HepG2 (cell line): ENCODE data around the gene ZNF446. TPM values are rescaled to one million over a fixed set of nuclear protein-coding genes. Genes with fewer than 3 reads are reported as not detected.

Experiments used
- ARNTL ChIP-seq: sonication (generic); formaldehyde crosslinking; IDR thresholded peaks from 2 replicates; pipeline ENCODE4 v1.4.0; 2020; ENCODE audit warnings: mild to moderate bottlenecking, missing genetic modification reagents
- CBX5 ChIP-seq: sonication (generic); formaldehyde crosslinking; IDR thresholded peaks from 2 replicates; pipeline ENCODE4 v1.4.0; 2020; ENCODE audit warnings: missing genetic modification reagents, borderline replicate concordance
- CC2D1A ChIP-seq: sonication (generic); formaldehyde crosslinking; IDR thresholded peaks from 2 replicates; pipeline ENCODE4 v1.8.1; 2023; ENCODE audit warnings: mild to moderate bottlenecking, missing genetic modification reagents
- FLYWCH1 ChIP-seq: sonication (generic); formaldehyde crosslinking; IDR thresholded peaks from 2 replicates; pipeline ENCODE4 v1.8.1; 2023; ENCODE audit warnings: mild to moderate bottlenecking, missing genetic modification reagents
- FOSL1 ChIP-seq: sonication (generic); formaldehyde crosslinking; IDR thresholded peaks from 2 replicates; pipeline ENCODE4 v1.9.0; 2021; ENCODE audit warnings: missing genetic modification reagents, borderline replicate concordance
- FOXC1 ChIP-seq: sonication (generic); formaldehyde crosslinking; IDR thresholded peaks from 2 replicates; pipeline ENCODE4 v1.8.0; 2022; ENCODE audit warnings: mild to moderate bottlenecking, missing genetic modification reagents, borderline replicate concordance
- FOXO4 ChIP-seq: sonication (generic); formaldehyde crosslinking; conservative IDR thresholded peaks from 2 replicates; pipeline ENCODE4 v1.8.1; 2023; ENCODE audit warnings: missing genetic modification reagents
- KLF6 ChIP-seq: IDR thresholded peaks from 2 replicates; pipeline ENCODE4 v1.8.0; 2016; ENCODE audit warnings: missing biosample characterization, missing genetic modification reagents
- MLXIP ChIP-seq: sonication (generic); formaldehyde crosslinking; IDR thresholded peaks from 2 replicates; pipeline ENCODE4 v1.9.0; 2021; ENCODE audit warnings: missing genetic modification reagents, borderline replicate concordance
- NBN ChIP-seq: fragments of 450-650 bp; conservative IDR thresholded peaks from 2 replicates; pipeline ENCODE4 v1.6.1; 2017
- REXO4 ChIP-seq: sonication (generic); formaldehyde crosslinking; IDR thresholded peaks from 2 replicates; pipeline ENCODE4 v1.8.0; 2022; ENCODE audit warnings: missing genetic modification reagents, mild to moderate bottlenecking, borderline replicate concordance
- RFX3 ChIP-seq: IDR thresholded peaks from 2 replicates; pipeline ENCODE4 v1.6.1; 2016; ENCODE audit warnings: missing biosample characterization, missing genetic modification reagents
- SMARCE1 ChIP-seq: fragments of 450-650 bp; IDR thresholded peaks from 2 replicates; pipeline ENCODE4 v1.6.1; 2017; ENCODE audit warnings: borderline replicate concordance
- SNRNP70 ChIP-seq: fragments of 200-400 bp; formaldehyde crosslinking; IDR thresholded peaks from 2 replicates; pipeline ENCODE4 v1.6.1; 2017; ENCODE audit warnings: mild to moderate bottlenecking, low read depth, low read length, moderate library complexity
- ZFP36L2 ChIP-seq: sonication (generic); formaldehyde crosslinking; IDR thresholded peaks from 2 replicates; pipeline ENCODE4 v1.4.0; 2020; ENCODE audit warnings: missing genetic modification reagents
- ZFP90 ChIP-seq: sonication (generic); formaldehyde crosslinking; IDR thresholded peaks from 2 replicates; pipeline ENCODE4 v1.8.0; 2022; ENCODE audit warnings: missing genetic modification reagents, mild to moderate bottlenecking, inconsistent platforms, borderline replicate concordance
- ZNF251 ChIP-seq: sonication (generic); formaldehyde crosslinking; IDR thresholded peaks from 2 replicates; pipeline ENCODE4 v1.9.0; 2021; ENCODE audit warnings: mild to moderate bottlenecking, missing genetic modification reagents
- ZNF33A ChIP-seq: sonication (generic); formaldehyde crosslinking; IDR thresholded peaks from 2 replicates; pipeline ENCODE4 v1.5.1; 2020; ENCODE audit warnings: missing genetic modification reagents, mild to moderate bottlenecking, moderate library complexity, borderline replicate concordance
- ZNF549 ChIP-seq: sonication (generic); formaldehyde crosslinking; IDR thresholded peaks from 2 replicates; pipeline ENCODE4 v1.5.0; 2020; ENCODE audit warnings: missing genetic modification reagents
- ZNF563 ChIP-seq: sonication (generic); formaldehyde crosslinking; IDR thresholded peaks from 2 replicates; pipeline ENCODE4 v1.8.0; 2022; ENCODE audit warnings: mild to moderate bottlenecking, moderate library complexity, missing genetic modification reagents
- ZNF577 ChIP-seq: sonication (generic); formaldehyde crosslinking; IDR thresholded peaks from 2 replicates; pipeline ENCODE4 v1.4.0; 2020; ENCODE audit warnings: mild to moderate bottlenecking, low read depth, missing genetic modification reagents, borderline replicate concordance
- ZNF598 ChIP-seq: sonication (generic); formaldehyde crosslinking; IDR thresholded peaks from 2 replicates; pipeline ENCODE4 v1.5.1; 2020; ENCODE audit warnings: mild to moderate bottlenecking, missing genetic modification reagents, borderline replicate concordance
- ZNF776 ChIP-seq: sonication (generic); formaldehyde crosslinking; IDR thresholded peaks from 2 replicates; pipeline ENCODE4 v1.4.0; 2020; ENCODE audit warnings: mild to moderate bottlenecking, missing genetic modification reagents
- ZNF780A ChIP-seq: sonication (generic); formaldehyde crosslinking; IDR thresholded peaks from 2 replicates; pipeline ENCODE4 v1.8.0; 2022; ENCODE audit warnings: mild to moderate bottlenecking, missing genetic modification reagents, moderate library complexity
- polyA plus RNA-seq, 8 experiments: library from polyadenylated mRNA; depleted of rRNA in 3 of 8; stranded (reverse) in 7 of 8; unstranded in 1 of 8; fragments of >200 nt; fragmentation: Illumina TruSeq in 4 of 8; extraction: Trizol in 4 of 8; gene quantifications; 2 replicates each; pipeline versions ENCODE4 v1.2.1 to v1.2.3, GENCODE V29; 2011 to 2016; ENCODE audit warnings: low read depth in 4 of 8, missing spikeins in 1 of 8, mixed read lengths in 1 of 8; ENCODE audit not compliant: insufficient read depth in 1 of 8
- total RNA-seq, 5 experiments: library from RNA; depleted of rRNA; stranded (reverse); fragments of >200 nt; fragmentation: Illumina TruSeq; extraction: Trizol; gene quantifications; 2 replicates each; pipeline ENCODE4 v1.2.3, GENCODE V29; 2016; ENCODE audit warnings: low read depth in 1 of 5
- TF ChIP-seq, protein P1 (sequence below): sonication (generic); formaldehyde crosslinking; IDR thresholded peaks from 2 replicates; pipeline ENCODE4 v1.5.0; 2020; ENCODE audit warnings: missing genetic modification reagents, mild to moderate bottlenecking, borderline replicate concordance

Gene ZNF446
- total and polyA plus RNA-seq, 2 of the 13 experiments (the other 11 are each of a cell fraction or from before 2014, with no cell fraction given): 3.0 to 3.6 TPM

DNA sequence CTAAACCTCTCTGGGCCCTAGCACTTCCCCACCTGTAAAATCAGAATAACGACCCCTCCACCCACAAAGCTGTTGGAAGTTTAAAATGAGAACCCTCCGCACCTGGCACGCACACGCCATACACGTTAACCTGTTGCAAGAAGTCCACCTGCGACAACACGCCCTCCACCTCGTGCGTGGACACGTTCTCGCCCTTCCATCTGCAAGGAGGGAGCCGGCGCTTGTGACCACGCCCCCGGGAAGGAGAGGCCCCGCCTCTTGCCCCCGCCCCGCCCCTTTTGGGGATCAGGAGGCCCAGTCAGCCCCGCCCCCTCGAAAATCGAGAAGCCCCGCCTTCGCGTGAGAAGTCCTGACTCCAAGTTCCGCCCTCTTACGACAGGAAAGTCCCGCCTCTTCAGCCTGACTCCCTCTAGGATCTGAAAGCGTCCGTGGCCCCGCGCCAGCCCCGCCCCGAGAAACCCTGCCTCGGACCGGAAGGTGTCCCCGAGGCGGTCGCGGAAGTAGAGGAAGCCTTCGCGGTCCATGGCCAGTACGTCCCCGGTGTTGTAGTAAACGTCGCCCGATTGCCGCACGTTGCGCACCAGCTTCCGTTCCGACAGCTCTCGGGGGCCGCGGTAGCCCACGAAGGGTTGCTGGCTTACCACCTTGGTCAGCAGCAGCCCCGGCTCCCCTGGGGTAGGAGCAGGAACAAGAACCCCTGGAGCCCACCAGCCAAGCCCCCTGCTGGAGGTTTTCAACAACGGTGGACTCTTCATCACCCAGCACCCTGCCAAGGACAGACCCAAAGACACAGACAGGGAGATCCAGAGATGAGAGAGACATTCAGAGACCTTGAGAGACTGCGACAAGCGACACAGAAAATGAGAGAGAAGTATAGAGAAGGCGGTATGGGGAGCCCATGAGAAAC, 23.1 kb downstream of the ZNF446 start (continued):
- TF ChIP-seq, protein P1, sequence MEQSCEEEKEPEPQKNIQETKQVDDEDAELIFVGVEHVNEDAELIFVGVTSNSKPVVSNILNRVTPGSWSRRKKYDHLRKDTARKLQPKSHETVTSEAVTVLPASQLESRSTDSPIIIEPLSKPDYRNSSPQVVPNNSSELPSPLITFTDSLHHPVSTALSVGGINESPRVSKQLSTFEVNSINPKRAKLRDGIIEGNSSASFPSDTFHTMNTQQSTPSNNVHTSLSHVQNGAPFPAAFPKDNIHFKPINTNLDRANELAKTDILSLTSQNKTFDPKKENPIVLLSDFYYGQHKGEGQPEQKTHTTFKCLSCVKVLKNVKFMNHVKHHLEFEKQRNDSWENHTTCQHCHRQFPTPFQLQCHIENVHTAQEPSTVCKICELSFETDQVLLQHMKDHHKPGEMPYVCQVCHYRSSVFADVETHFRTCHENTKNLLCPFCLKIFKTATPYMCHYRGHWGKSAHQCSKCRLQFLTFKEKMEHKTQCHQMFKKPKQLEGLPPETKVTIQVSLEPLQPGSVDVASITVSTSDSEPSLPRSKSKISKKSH (CRISPR knock-in tag): peak; percentile 83; the same call in 1 of the 2 replicates
- TF ChIP-seq ZFP90 (CRISPR knock-in tag) (peak; percentile 35; the same call in 1 of the 2 replicates), ZNF776 (CRISPR knock-in tag) (no peak), ZNF549 (CRISPR knock-in tag) (no peak), FLYWCH1 (CRISPR knock-in tag) (no peak), CBX5 (CRISPR knock-in tag) (peak; percentile 97), ZNF780A (no peak), ZNF251 (CRISPR knock-in tag) (no peak), FOXC1 (CRISPR knock-in tag) (peak; percentile 66; the same call in 1 of the 2 replicates), ZNF33A (no peak), KLF6 (CRISPR knock-in tag) (no peak), FOSL1 (CRISPR knock-in tag) (no peak), NBN (no peak), SMARCE1 (no peak), MLXIP (CRISPR knock-in tag) (no peak), CC2D1A (CRISPR knock-in tag) (no peak), REXO4 (CRISPR knock-in tag) (no peak), FOXO4 (CRISPR knock-in tag) (0 out of 2 replicates have a peak, but pooled peaks have one; percentile 40), ZNF577 (CRISPR knock-in tag) (no peak), ZNF598 (no peak), ARNTL (peak; percentile 78), ZNF563 (CRISPR knock-in tag) (0 out of 2 replicates have a peak, but pooled peaks have one; percentile 60), SNRNP70 (no peak), ZFP36L2 (CRISPR knock-in tag) (no peak), RFX3 (peak; percentile 21; the same call in 1 of the 2 replicates)
